ENCODE measurements around the gene PIP5KL1.

The PIP5KL1 gene

GRCh38 chr9:127930231-127931091 is at the start of gene PIP5KL1:
TSS of gene PIP5KL1 (minus strand) at chr9:127930777. CDS start at chr9:127930752, 25 bp downstream.
- Mint-ChIP-seq H3K9me3 (no peaks in the 10 kb centered on the region), H3K4me1 (peaks cover 30 to 49% of the 10 kb centered on the region in 2 donors), H3K27me3 (peaks cover 12 to 19% of the 10 kb centered on the region in 2 donors), H3K36me3 (peaks cover 18 to 26% of the 10 kb centered on the region in 2 donors), H3K27ac (peak within 1 kb of the TSS; percentile 44), H3K4me3 (peak within 1 kb of the TSS; percentile 65 to 84)
- ATAC-seq (replicated peaks), result peak; percentile 79 to 82
- peak; percentile 73 for DNase-seq

DNA sequence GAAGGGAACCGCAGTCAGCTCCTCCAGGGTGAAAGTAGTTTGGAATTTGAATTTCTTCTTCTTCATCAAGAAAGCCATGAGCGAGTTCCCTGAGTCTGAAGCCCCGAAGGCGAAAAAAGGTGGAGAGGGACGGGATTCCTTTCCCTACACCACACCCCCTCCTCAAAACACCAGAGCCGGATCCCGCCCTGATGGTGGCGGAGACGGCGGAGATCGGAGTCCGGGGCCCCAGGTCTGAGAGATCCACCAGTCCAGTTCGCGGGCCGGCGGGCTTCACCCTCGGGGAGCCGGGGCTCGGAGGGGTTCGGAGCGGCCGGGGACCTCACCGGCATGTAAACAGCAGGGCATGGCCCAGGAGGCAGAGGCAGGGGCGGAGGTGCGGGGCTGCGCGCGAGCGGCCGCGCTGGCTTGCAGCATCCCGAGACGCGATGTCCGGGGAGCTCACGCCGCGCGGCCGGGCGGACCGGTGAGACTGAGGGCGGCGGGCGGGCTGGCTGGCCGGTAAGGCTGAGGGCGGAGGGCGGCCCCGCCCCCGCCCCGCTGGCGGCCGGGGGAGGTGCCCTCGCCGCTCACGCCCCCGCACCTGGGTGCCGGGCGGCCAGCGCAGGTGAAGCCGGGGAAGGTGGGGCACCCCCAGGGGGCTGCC is 49.6 kb upstream of the PIP5KL1 start:
- Mint-ChIP-seq H3K27ac (peak overlapping the region; percentile 88), H3K9me3 (no peaks in the 10 kb centered on the region), H3K4me1 (peaks cover 53 to 84% of the 10 kb centered on the region in 2 donors), H3K36me3 (peaks cover 3 to 12% of the 10 kb centered on the region in 2 donors), H3K27me3 (no peaks in the 10 kb centered on the region), H3K4me3 (peak overlapping the region; percentile 93 to 95)
- peak; percentile 18 to 27 for ATAC-seq (replicated peaks)
- peak; percentile 46 for DNase-seq

DNA sequence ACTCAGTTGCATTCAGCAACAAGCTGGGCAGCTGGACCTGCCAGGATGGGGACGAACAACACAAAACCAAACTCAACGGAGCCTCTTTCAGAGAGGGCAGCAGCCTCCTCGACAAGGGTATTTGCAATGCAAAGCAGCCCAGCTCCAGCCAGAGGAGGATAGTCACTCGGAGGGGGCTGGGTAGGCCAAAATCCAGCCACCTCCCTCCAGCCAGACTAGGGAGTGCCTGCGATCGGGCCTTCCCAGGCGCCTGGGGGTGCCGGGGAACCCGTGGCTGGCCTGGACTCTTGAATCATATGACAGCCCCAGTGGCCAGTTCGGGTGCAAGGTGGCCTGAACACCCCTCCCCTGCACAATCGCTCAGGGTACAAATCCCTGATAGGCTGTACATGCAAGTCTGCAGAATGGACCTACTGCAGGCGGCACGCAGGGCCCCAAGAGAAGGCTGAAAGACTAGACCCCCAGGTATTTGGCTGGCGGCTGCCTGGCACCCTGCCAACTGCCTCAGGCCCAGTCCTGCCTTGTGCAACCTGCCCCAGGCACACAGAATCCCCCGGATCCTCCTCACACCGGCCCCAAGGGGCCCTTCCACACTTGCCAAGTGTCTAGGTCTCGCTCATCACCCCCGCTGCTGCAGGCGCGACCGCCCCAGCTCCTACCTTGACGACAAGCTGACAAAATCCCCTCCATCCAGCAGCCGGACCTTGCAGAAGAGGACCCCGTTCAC is 48.9 kb upstream of the PIP5KL1 start:
- H3K27me3 Mint-ChIP-seq, result no peaks in the 10 kb centered on the region
- peaks cover 3 to 12% of the 10 kb centered on the region in 2 donors for H3K36me3 Mint-ChIP-seq
- peaks cover 54 to 84% of the 10 kb centered on the region in 2 donors for H3K4me1 Mint-ChIP-seq
- DNase-seq, result no peak
- H3K4me3 Mint-ChIP-seq, result peak overlapping the region; percentile 93 to 95
- no peaks in the 10 kb centered on the region for H3K9me3 Mint-ChIP-seq
- H3K27ac Mint-ChIP-seq, result peak overlapping the region; percentile 88
- ATAC-seq (replicated peaks), result peak in 1 of 2 donors; percentile 7

DNA sequence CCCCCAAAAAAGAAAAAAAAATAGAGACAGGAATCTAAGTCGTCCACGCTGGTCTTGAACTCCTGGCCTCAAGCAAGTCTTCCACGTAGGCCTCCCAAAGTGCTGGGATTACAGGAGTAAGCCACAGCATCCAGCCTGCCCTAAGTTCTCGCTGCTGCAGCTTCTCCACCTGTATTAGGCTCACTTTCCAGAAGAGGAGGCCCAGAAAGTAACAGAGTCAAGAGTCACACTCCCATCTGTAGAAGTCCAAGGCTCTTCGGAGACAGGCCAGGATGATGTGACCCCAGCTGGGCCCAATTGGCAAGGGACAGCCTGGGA is 48.4 kb upstream of the PIP5KL1 start:
- Mint-ChIP-seq H3K4me1 (peaks cover 58 to 86% of the 10 kb centered on the region in 2 donors), H3K36me3 (peaks cover 3 to 12% of the 10 kb centered on the region in 2 donors), H3K27me3 (no peaks in the 10 kb centered on the region), H3K4me3 (peak overlapping the region; percentile 93 to 95), H3K27ac (peak overlapping the region; percentile 75), H3K9me3 (no peaks in the 10 kb centered on the region)
- DNase-seq, result no peak
- no peak for ATAC-seq (replicated peaks)

GRCh38 chr9:127977884-127978647 is 47.5 kb upstream of the PIP5KL1 start:
- Mint-ChIP-seq H3K36me3 (peaks cover 3 to 12% of the 10 kb centered on the region in 2 donors), H3K4me1 (peaks cover 56 to 86% of the 10 kb centered on the region in 2 donors), H3K27me3 (no peaks in the 10 kb centered on the region), H3K4me3 (peak overlapping the region; percentile 69 to 71), H3K9me3 (no peaks in the 10 kb centered on the region), H3K27ac (no peak overlapping the region)
- no peak for ATAC-seq (replicated peaks)
- no peak for DNase-seq

DNA sequence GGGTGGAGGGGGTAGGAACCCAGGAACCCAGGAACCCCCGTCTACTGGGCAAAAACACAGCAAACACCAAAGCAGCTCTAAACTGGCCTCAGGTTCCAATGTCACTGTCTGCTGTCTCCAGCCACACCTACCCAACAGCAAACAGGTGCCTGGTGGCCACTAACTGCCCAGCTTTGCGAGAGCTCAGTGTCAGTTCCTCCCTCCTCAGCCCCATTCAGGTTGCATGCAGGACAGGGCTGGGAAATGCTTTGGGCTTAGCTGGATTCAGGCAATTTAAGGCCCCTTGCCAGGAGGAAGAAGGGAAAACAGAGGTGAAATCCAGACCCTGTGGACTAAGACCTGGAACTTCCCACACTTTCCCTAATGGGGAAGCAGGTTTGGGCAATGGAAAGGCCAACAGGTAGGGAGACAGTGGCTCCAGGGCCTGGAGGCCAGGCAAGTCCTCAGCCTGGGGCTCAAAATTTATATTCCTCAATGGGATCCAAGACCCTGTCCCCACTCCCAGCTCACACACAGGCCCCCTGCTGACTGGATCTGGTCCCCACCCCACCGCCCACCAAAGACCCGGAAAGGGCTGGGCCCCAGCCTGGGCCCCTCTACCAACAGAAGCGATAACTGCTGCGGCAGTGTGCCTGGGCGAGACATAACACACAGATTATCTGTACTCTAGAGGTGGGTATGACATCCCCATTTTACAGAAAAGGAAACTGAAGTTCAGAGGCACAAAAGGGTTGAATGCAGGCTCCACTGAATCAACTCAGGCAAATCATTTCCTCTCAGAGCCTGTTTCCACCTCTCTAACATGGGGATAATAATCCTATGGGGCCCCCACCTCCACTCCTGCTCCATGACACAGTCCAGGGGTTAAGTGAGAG is 46.7 kb upstream of the PIP5KL1 start:
- no peaks in the 10 kb centered on the region for H3K9me3 Mint-ChIP-seq
- H3K4me1 Mint-ChIP-seq, result peaks cover 57 to 86% of the 10 kb centered on the region in 2 donors
- peaks cover 3 to 13% of the 10 kb centered on the region in 2 donors for H3K36me3 Mint-ChIP-seq
- DNase-seq (no peak), ATAC-seq (replicated peaks) (no peak)
- H3K4me3 Mint-ChIP-seq, result peak overlapping the region; percentile 69 to 71
- H3K27me3 Mint-ChIP-seq, result no peaks in the 10 kb centered on the region
- H3K27ac Mint-ChIP-seq, result peak overlapping the region; percentile 67

DNA sequence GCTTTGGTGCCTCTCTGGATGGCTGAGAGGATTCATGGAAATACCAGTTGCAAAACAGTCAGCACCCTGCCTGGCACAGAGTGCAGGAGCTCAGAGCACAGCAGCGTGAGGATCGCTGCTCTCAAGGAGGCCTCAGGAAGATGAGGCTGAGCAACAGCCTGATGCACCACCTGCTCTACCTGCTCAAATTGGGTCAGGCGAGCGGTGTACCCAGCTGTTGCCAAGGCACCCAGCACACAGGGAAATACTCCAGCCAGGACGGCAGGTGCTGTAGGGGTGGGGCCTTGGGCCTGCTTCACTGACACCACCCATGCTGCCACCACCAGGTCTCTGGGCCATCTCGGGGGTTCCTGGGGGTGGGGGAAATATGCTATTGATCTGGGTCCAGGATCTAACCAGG is 45.9 kb upstream of the PIP5KL1 start:
- peak overlapping the region; percentile 31 for H3K27ac Mint-ChIP-seq
- H3K9me3 Mint-ChIP-seq, result no peaks in the 10 kb centered on the region
- ATAC-seq (replicated peaks) (no peak), DNase-seq (no peak)
- H3K27me3 Mint-ChIP-seq, result no peaks in the 10 kb centered on the region
- peak overlapping the region in 1 of 2 donors; percentile 36 for H3K4me3 Mint-ChIP-seq
- H3K4me1 Mint-ChIP-seq, result peaks cover 60 to 86% of the 10 kb centered on the region in 2 donors
- H3K36me3 Mint-ChIP-seq, result peaks cover 5 to 16% of the 10 kb centered on the region in 2 donors

GRCh38 chr9:127975376-127976315 is 45.1 kb upstream of the PIP5KL1 start:
- Mint-ChIP-seq H3K36me3 (peaks cover 5 to 16% of the 10 kb centered on the region in 2 donors), H3K27me3 (no peaks in the 10 kb centered on the region), H3K4me3 (peak overlapping the region in 1 of 2 donors; percentile 7), H3K4me1 (peaks cover 64 to 90% of the 10 kb centered on the region in 2 donors), H3K27ac (peak overlapping the region; percentile 89), H3K9me3 (no peaks in the 10 kb centered on the region)
- DNase-seq (no peak), ATAC-seq (replicated peaks) (no peak)

- H3K36me3 Mint-ChIP-seq, result peaks cover 5 to 22% of the 10 kb centered on the region in 2 donors
- no peaks in the 10 kb centered on the region for H3K9me3 Mint-ChIP-seq
- H3K27me3 Mint-ChIP-seq, result no peaks in the 10 kb centered on the region
- no peak overlapping the region for H3K4me3 Mint-ChIP-seq
- DNase-seq, result no peak
- H3K27ac Mint-ChIP-seq, result peak overlapping the region; percentile 80
- H3K4me1 Mint-ChIP-seq, result peaks cover 73 to 96% of the 10 kb centered on the region in 2 donors
- no peak for ATAC-seq (replicated peaks)
Measured at GRCh38 chr9:127974769-127975261, 44.2 kb upstream of the PIP5KL1 start.

DNA sequence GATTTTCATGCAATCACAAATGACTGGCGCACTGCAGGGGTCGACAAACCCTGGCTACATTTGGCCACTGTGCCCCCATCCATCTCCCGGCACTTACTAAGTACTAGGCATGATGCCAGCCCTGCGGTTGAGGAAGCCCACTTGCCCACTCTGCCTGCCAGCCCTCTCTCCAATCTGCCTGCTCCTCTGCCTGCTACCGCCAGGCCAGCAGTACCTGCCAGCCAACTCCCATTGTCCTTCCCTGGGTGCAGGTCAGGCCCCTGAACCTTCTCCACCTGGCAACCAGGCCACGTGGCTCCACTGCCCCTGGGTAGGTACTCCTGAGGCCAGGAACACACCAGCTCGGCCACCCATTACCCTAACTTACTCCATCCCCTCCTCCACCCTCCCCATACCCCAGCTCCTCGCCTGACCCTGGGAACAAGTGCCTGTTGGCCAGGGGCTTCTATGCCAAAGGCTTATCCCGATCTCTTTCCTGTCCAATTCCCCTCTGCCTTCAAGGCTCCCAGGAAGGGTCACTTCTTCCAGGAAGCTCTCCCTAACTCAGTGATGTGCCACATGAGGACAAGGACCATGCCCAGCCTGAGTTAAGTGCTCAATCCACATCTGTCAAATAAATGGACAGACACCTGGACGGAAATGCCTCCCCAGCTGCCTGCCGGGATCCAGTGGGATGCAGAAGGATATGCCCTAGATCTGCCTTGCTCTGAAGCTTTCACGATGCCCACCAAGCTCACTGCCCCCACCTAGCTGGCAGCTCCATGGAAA is 43.6 kb upstream of the PIP5KL1 start:
- peaks cover 77 to 96% of the 10 kb centered on the region in 2 donors for H3K4me1 Mint-ChIP-seq
- no peaks in the 10 kb centered on the region for H3K9me3 Mint-ChIP-seq
- no peak overlapping the region for H3K4me3 Mint-ChIP-seq
- H3K27ac Mint-ChIP-seq, result peak overlapping the region; percentile 84
- ATAC-seq (replicated peaks), result no peak
- H3K27me3 Mint-ChIP-seq, result no peaks in the 10 kb centered on the region
- no peak for DNase-seq
- H3K36me3 Mint-ChIP-seq, result peaks cover 5 to 24% of the 10 kb centered on the region in 2 donors

GRCh38 chr9:127973169-127974000 is 42.8 kb upstream of the PIP5KL1 start:
- DNase-seq, result no peak
- Mint-ChIP-seq H3K27ac (peak overlapping the region; percentile 92), H3K4me3 (no peak overlapping the region), H3K9me3 (no peaks in the 10 kb centered on the region), H3K36me3 (peaks cover 5 to 27% of the 10 kb centered on the region in 2 donors), H3K27me3 (no peaks in the 10 kb centered on the region), H3K4me1 (peaks cover 80 to 99% of the 10 kb centered on the region in 2 donors)
- ATAC-seq (replicated peaks), result no peak
